C4-2B (cell line): ENCODE results near the gene REEP1.

Source experiments
- H3K27ac ChIP-seq: fragments of 450-650 bp; 2 replicates; pipeline ENCODE4 v1.5.1; 2017
- CTCF ChIP-seq: fragments of 450-650 bp; conservative IDR thresholded peaks from 2 replicates; pipeline ENCODE4 v1.5.1; 2017; ENCODE audit warnings: mild to moderate bottlenecking
- ZFX ChIP-seq: fragments of 450-650 bp; IDR thresholded peaks from 2 replicates; pipeline ENCODE4 v1.6.1; 2017

The REEP1 gene

GRCh38 chr2:86213699-86214502 is 123.5 kb downstream of the REEP1 start:
- no peak for TF ChIP-seq ZFX
- no peak for TF ChIP-seq CTCF
- peak overlapping the region; percentile 69; the same call in 1 of the 2 replicates for H3K27ac ChIP-seq

GRCh38 chr2:86213056-86213455 is 124.4 kb downstream of the REEP1 start:
- H3K27ac ChIP-seq, result peak overlapping the region; percentile 69; the same call in 1 of the 2 replicates

GRCh38 chr2:86211796-86212188 is 125.6 kb downstream of the REEP1 start:
- TF ChIP-seq CTCF (no peak), ZFX (no peak)
- no peak overlapping the region for H3K27ac ChIP-seq

More at GRCh38 chr2:86213056-86213455, 124.4 kb downstream of the REEP1 start:
- no peak for TF ChIP-seq ZFX
- no peak for TF ChIP-seq CTCF

GRCh38 chr2:86211033-86211795 is 126.2 kb downstream of the REEP1 start:
- no peak overlapping the region for H3K27ac ChIP-seq
- TF ChIP-seq CTCF (no peak), ZFX (no peak)

- H3K27ac ChIP-seq, result no peak overlapping the region
- TF ChIP-seq ZFX (no peak), CTCF (no peak)
Measured at GRCh38 chr2:86204458-86204857, 133.0 kb downstream of the REEP1 start.

- H3K27ac ChIP-seq, result no peak overlapping the region
- TF ChIP-seq CTCF (no peak), ZFX (no peak)
Measured at GRCh38 chr2:86203614-86204013, 133.8 kb downstream of the REEP1 start.

- no peak overlapping the region for H3K27ac ChIP-seq
- TF ChIP-seq ZFX (no peak), CTCF (no peak)
Measured at GRCh38 chr2:86202702-86203101, 134.7 kb downstream of the REEP1 start.
